AG10803 (cell line): ENCODE measurements around the gene PAXX.
"Not testable (repeated sequence)": the region's sequence is repeated elsewhere in the genome, so short reads cannot be mapped to it uniquely, and the experiment has no call there.

Source experiments
- DNase-seq: peaks from one replicate; pipeline ENCODE4 v3.0.0; 2010; ENCODE audit warnings: low read depth
- H3K4me3 ChIP-seq: 2 replicates; pipeline ENCODE4 v1.5.1; 2011; ENCODE audit warnings: mild to moderate bottlenecking, low read length, control low read depth
- TF ChIP-seq, protein P1 (sequence below): conservative IDR thresholded peaks from 2 replicates; pipeline ENCODE4 v1.5.1; 2011; ENCODE audit warnings: mild to moderate bottlenecking, low read length, control low read depth, inconsistent platforms

PAXX gene

DNA sequence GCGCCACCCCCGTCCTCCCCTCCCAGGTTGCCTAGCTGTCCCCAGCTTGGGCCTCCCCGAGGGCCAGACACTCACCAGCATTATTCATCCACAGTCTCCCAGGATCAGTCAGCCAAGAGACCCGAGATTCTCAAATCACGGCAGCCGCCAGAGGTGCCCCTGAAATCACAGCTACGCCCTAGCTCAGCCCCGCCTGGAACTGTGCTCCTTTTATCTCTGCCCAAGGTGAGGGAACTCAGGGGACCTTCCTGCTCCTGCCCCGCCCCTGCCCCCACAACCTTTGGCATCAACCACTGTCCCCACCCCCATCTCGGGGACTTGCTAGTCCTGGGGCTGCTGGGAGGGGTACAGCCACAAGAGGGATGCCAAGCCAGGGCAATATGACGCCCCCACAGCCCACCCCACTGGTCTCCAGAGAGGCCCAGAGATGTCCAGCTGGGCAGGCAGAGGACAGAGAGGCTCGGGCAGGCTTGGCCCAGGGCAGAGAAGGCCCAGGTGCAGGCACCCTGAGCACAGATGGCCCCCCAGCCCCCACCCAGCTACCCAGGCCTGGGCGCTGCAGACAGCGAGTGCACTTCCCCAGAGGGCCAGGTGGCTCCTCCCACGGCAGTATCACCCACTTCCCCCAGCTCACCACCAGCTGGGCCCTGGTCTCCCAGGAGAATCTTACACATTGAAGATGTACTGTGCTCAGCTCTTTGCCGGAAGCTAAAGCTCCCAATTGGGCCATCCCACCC is 39.9 kb downstream of the PAXX start, which contains the start of gene FUT7:
FUT7 (minus strand) TSS at position 185 of the 737 bp plus-strand sequence; CDS start at position 88, 97 bp downstream.
- no peak within 1 kb of the TSS for H3K4me3 ChIP-seq
- TF ChIP-seq, protein P1, sequence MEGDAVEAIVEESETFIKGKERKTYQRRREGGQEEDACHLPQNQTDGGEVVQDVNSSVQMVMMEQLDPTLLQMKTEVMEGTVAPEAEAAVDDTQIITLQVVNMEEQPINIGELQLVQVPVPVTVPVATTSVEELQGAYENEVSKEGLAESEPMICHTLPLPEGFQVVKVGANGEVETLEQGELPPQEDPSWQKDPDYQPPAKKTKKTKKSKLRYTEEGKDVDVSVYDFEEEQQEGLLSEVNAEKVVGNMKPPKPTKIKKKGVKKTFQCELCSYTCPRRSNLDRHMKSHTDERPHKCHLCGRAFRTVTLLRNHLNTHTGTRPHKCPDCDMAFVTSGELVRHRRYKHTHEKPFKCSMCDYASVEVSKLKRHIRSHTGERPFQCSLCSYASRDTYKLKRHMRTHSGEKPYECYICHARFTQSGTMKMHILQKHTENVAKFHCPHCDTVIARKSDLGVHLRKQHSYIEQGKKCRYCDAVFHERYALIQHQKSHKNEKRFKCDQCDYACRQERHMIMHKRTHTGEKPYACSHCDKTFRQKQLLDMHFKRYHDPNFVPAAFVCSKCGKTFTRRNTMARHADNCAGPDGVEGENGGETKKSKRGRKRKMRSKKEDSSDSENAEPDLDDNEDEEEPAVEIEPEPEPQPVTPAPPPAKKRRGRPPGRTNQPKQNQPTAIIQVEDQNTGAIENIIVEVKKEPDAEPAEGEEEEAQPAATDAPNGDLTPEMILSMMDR: no peak
- DNase-seq: no peak

DNA sequence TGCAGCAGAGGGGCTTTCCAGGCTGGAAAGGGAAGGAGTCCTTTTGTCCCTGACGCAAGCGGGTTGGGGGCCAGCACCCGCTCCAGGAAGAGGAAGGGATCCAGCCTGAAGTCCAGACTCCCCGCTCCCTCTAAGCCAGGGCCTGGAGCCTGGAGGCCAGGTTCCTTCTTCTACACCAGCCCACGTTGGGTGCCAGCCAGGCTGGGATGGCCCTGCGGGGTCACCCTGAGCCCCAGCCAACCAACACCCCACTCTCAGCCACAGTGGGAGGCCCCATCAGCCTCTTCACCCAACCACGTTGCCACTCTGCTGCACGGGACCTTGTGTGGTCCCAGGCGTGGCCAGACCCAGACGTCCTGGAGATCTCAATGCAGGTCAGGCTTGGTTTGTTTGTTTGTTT is 40.6 kb downstream of the PAXX start:
- TF ChIP-seq, protein P1: no peak
- DNase-seq: no peak
- no peak overlapping the region for H3K4me3 ChIP-seq

DNA sequence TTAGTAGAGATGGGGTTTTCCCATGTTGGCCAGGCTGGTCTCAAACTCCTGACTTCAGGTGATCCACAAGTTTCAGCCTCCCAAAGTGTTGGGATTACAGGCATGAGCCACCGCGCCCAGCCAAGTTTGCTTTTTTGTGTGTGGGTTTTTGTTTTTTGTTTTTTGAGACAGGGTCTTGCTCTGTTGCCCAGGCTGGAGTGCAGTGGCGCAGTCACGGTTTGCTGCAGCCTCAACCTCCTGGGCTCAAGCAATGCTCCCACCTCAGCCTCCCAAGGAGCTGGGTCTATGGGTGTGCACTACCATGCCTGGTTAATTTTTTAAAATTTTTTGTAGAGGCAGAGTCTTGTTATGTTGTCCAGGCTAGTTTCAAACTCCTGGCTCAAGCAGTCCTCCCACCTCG is 41.3 kb downstream of the PAXX start:
- not testable (repeated sequence) for H3K4me3 ChIP-seq, DNase-seq

DNA sequence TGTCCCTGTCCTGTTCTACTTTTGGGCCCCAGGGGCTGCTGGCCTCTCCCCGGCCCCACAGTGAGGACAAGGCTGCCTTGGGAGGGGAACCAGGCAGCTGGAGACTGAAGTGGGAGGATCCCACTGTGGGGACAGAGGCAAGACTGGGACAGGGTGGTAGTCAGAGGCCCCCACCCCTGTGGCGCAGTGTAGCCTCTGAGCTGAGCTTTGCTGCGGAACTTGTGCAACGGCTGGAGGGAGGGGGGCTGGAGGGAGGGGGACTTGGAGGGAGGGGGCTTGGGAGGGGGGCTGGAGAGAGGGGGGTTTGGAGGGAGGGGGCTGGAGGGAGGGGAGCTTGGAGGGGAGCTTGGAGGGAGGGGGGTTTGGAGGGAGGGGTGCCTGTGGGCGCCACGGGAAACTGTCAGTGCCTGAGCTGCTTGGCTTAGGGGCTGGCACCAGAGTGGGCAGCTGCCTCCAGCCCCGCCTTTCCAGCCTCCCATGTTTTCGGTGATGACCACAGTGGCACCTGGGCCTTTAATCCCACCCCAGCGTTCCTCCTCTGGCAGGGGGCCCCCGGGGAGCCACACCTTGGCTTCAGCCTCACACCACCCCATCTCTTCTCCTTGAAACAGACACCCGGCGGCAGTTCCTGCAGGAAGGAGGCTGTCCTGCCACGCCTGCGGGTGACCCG is 42.0 kb downstream of the PAXX start:
- no peak for DNase-seq
- no peak overlapping the region for H3K4me3 ChIP-seq
- TF ChIP-seq, protein P1: no peak

DNA sequence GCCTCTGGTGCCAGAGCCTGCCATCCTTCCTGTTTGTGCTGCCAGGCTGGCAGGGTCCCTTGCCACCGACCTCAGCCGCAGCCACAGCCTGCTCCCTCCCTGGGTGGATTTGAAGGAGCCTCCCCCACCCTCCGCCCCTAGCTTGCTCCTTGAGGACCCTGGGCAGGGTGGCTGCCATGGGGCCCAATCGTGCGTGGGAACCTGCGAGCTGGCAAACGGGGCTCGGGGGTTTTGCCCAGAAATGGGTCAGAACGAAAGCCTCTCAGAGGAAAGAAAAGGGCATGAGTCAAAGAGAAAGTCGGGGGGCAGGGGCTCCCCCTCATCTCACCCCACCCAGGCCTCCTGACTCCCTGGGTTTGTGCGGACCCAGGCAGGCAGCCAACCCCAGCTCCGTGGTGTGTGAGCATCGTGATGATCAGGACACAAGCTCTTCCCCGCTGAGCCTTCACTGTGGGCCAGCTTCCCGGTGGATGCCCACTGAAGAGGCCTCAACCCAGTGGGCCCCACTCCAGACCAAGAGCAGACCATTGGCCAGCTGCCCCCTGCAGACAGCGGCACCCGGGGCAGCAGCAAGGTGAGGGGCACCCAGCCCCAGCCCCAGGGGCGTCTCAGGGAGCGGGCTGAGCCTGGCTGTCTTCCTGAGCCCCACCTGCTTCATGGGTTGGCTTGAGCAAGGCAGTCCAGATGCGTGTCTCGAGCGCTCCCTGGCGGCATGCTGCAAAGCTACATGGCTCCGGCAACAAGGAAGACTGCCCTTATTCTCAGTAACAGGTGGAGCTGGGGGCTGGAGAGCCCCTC is 42.7 kb downstream of the PAXX start:
- DNase-seq: peak; percentile 75
- TF ChIP-seq, protein P1: peak; percentile 82
- no peak overlapping the region for H3K4me3 ChIP-seq

DNA sequence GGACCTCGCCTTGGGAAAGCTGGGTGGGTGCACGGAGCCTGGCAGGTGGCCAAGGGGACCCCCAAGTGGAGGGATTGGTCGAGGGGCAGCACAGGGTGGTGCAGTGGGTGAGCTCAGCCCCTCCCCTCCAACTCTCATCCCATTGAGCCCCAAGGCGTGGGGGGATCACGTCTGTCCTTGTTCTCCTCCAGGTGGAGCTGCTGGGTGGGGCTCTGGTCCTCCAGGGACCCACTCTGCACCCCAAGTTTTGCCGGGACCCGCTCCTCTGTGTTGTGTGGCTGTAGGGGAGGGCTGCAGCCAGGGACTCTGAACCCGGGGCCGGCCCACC is 43.2 kb downstream of the PAXX start:
- H3K4me3 ChIP-seq: no peak overlapping the region
- DNase-seq: no peak
- TF ChIP-seq, protein P1: no peak

DNA sequence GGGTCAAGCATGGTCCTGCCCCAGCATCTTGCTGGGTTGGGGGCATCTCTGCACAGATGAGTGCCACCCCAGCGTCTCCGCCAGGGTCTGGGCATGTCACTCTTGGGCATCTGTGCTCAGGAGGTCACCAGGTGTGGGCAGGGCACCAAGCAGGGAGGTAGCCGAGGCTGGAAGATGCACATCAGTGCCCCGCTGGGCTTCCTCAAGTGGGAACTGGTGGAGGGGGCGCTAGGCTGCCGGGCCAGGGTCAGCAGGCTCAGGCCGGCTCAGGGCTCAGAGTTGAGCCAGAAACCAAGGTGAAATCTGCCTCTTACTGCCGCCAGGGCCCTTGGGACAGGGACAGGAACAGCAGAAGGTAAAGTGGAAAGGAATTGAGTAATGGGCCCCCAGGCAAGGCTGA is 43.7 kb downstream of the PAXX start:
- H3K4me3 ChIP-seq: no peak overlapping the region
- no peak for DNase-seq
- TF ChIP-seq, protein P1: no peak
